Smooth muscle cell (in vitro differentiated cells): Measurements from ENCODE around the gene GPATCH3. TPM values are rescaled to one million over a fixed set of nuclear protein-coding genes. Genes with fewer than 3 reads are reported as not detected.
"Not testable (repeated sequence)": the region's sequence is repeated elsewhere in the genome, so short reads cannot be mapped to it uniquely, and the experiment has no call there.

Experiments
- DNase-seq: peaks from one replicate; lab custom pipeline; 2025; ENCODE audit not compliant: unreplicated experiment; lab: John Stamatoyannopoulos, UW
- H2AFZ ChIP-seq: fragments of 200-600 bp; sonication (generic); 2 replicates; pipeline ENCODE4 v1.6.0; 2016; ENCODE audit warnings: antibody characterized with exemption, low read depth, mild to moderate bottlenecking
- H3F3A ChIP-seq: fragments of 200-600 bp; sonication (generic); 2 replicates; pipeline ENCODE4 v1.6.0; 2017; ENCODE audit warnings: antibody characterized with exemption, low read depth
- H3K27ac ChIP-seq: fragments of 200-600 bp; sonication (generic); 2 replicates; pipeline ENCODE4 v1.5.1; 2016; ENCODE audit warnings: low read depth, mild to moderate bottlenecking
- H3K27me3 ChIP-seq: fragments of 200-600 bp; sonication (generic); 2 replicates; pipeline ENCODE4 v1.6.1; 2016; ENCODE audit warnings: low read depth, mild to moderate bottlenecking
- H3K36me3 ChIP-seq: fragments of 200-600 bp; sonication (generic); 2 replicates; pipeline ENCODE4 v1.5.1; 2016; ENCODE audit warnings: low read depth
- H3K4me1 ChIP-seq: fragments of 200-600 bp; sonication (generic); 2 replicates; pipeline ENCODE4 v1.5.1; 2016; ENCODE audit warnings: low read depth
- H3K4me2 ChIP-seq: fragments of 200-600 bp; sonication (generic); 2 replicates; pipeline ENCODE4 v1.6.0; 2016; ENCODE audit warnings: mild to moderate bottlenecking
- H3K4me3 ChIP-seq: fragments of 200-600 bp; sonication (generic); 2 replicates; pipeline ENCODE4 v1.5.1; 2016; ENCODE audit warnings: mild to moderate bottlenecking
- H3K79me2 ChIP-seq: fragments of 200-600 bp; sonication (generic); 2 replicates; pipeline ENCODE4 v1.6.0; 2016; ENCODE audit warnings: low read depth, mild to moderate bottlenecking
- H3K9ac ChIP-seq: fragments of 200-600 bp; sonication (generic); 2 replicates; pipeline ENCODE4 v1.6.0; 2016; ENCODE audit warnings: low read depth
- H3K9me3 ChIP-seq: fragments of 200-600 bp; sonication (generic); replicated peaks from 2 replicates; pipeline ENCODE4 v1.5.1; 2016; ENCODE audit warnings: low read depth
- H4K20me1 ChIP-seq: fragments of 200-600 bp; sonication (generic); 2 replicates; pipeline ENCODE4 v1.6.0; 2016; ENCODE audit warnings: low read depth
- CTCF ChIP-seq: fragments of 200-600 bp; sonication (generic); IDR thresholded peaks from 2 replicates; pipeline ENCODE4 v1.5.1; 2017; ENCODE audit warnings: borderline replicate concordance, mild to moderate bottlenecking, antibody characterized with exemption; ENCODE audit not compliant: insufficient read depth, poor library complexity, severe bottlenecking
- WGBS: methylation state at CpG from one replicate; pipeline ENCODE4 v1.1.7; 2016; ENCODE audit warnings: low lambda C conversion rate; 5-methylcytosine and 5-hydroxymethylcytosine counted together
- polyA plus RNA-seq: library from polyadenylated mRNA; unstranded; fragments of >200 nt; fragmentation: Nextera tagmentation; extraction: Ambion mirVana; gene quantifications from 2 replicates; pipeline ENCODE4 v1.2.1, GENCODE V29; 2016
- total RNA-seq: library from RNA; depleted of rRNA; stranded (reverse); fragments of >200 nt; gene quantifications from 2 replicates; pipeline ENCODE4 v1.2.3, GENCODE V29; 2014

The GPATCH3 gene
- total RNA-seq (5.6 and 7.1 TPM in 2 replicates), polyA plus RNA-seq (17.4 and 23.6 TPM in 2 replicates)

- Histone ChIP-seq H3K27ac (peak within 1 kb of the TSS; percentile 93), H3K4me1 (peaks cover 12% of the 10 kb centered on the region), H3K4me2 (peak within 1 kb of the TSS; percentile 93), H3K9me3 (no peaks in the 10 kb centered on the region), H3K79me2 (peaks cover 41% of the 10 kb centered on the region), H3F3A (no peaks in the 10 kb centered on the region), H3K4me3 (peak within 1 kb of the TSS; percentile 78), H4K20me1 (no peaks in the 10 kb centered on the region), H2AFZ (peak within 1 kb of the TSS; percentile 95), H3K27me3 (no peaks in the 10 kb centered on the region), H3K9ac (peak within 1 kb of the TSS; percentile 99), H3K36me3 (peaks cover 7% of the 10 kb centered on the region)
- TF ChIP-seq CTCF: no peak
- 1% methylated on average over 49 of the region's 50 CpGs for WGBS
- DNase-seq: peak; percentile 47
These were observed at the start of gene GPATCH3 for GRCh38 chr1:26900001-26900814. GPATCH3 (minus strand) TSS chr1:26900467; CDS start chr1:26900442, 25 bp downstream.

- no peaks in the 10 kb centered on the region for H3K4me1 ChIP-seq
- no peaks in the 10 kb centered on the region for H3K9me3 ChIP-seq
- no peaks in the 10 kb centered on the region for H4K20me1 ChIP-seq
- 92% methylated on average over 3 of the region's 3 CpGs for WGBS
- no peak for DNase-seq
- H3K27me3 ChIP-seq: no peaks in the 10 kb centered on the region
- H3K27ac ChIP-seq: no peak overlapping the region
- H3K4me3 ChIP-seq: no peak overlapping the region
- H3K9ac ChIP-seq: no peak overlapping the region
- no peaks in the 10 kb centered on the region for H3K36me3 ChIP-seq
- no peak overlapping the region for H3K4me2 ChIP-seq
- no peaks in the 10 kb centered on the region for H3K79me2 ChIP-seq
- no peak for TF ChIP-seq CTCF
- no peak overlapping the region for H2AFZ ChIP-seq
- peaks cover 3% of the 10 kb centered on the region for H3F3A ChIP-seq
These were observed 49.7 kb upstream of the GPATCH3 start for GRCh38 chr1:26949926-26950319.

- Histone ChIP-seq H3K27ac (no peak overlapping the region), H3K36me3 (no peaks in the 10 kb centered on the region), H3K4me3 (no peak overlapping the region), H3K79me2 (no peaks in the 10 kb centered on the region), H3K9ac (no peak overlapping the region), H3K27me3 (no peaks in the 10 kb centered on the region), H3K9me3 (no peaks in the 10 kb centered on the region), H3K4me2 (no peak overlapping the region), H3F3A (peaks cover 3% of the 10 kb centered on the region), H2AFZ (no peak overlapping the region), H4K20me1 (no peaks in the 10 kb centered on the region), H3K4me1 (no peaks in the 10 kb centered on the region)
- WGBS: 93% methylated on average over 1 of the region's 1 CpG
- DNase-seq: no peak
- TF ChIP-seq CTCF: no peak
These were observed 49.1 kb upstream of the GPATCH3 start for GRCh38 chr1:26949266-26949925.

GRCh38 chr1:26948725-26949057, 48.4 kb upstream of the GPATCH3 start:
- H3K36me3 ChIP-seq, H3K27me3 ChIP-seq, H3K9ac ChIP-seq, H3F3A ChIP-seq, H3K9me3 ChIP-seq, DNase-seq, H4K20me1 ChIP-seq, H3K4me1 ChIP-seq, H3K27ac ChIP-seq, H2AFZ ChIP-seq, H3K4me3 ChIP-seq, H3K4me2 ChIP-seq, H3K79me2 ChIP-seq: not testable (repeated sequence)
- WGBS: 96% methylated on average over 16 of the region's 16 CpGs
